Measurements from ENCODE around the gene SOX5.

DNA sequence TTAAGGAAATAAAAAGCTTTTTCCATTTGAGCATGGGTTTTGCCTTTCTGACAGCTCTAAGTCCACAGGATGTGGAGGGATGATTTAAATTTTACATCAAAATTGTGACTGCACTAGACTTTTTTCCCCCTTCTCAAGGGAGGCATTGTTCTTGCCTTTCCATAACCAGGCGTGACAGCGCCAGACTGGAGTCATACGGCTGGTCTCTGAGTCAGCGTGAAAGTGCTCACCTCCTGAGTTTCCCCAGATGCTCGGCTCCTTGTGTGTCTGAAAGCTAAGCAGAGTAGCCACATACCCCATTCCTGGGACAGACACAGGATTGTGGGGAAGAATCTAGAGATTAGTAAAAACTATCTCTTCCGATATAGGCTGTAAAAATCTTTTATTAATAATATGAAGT, 43.1 kb downstream of the SOX5 start:
- TF ChIP-seq, protein P1, sequence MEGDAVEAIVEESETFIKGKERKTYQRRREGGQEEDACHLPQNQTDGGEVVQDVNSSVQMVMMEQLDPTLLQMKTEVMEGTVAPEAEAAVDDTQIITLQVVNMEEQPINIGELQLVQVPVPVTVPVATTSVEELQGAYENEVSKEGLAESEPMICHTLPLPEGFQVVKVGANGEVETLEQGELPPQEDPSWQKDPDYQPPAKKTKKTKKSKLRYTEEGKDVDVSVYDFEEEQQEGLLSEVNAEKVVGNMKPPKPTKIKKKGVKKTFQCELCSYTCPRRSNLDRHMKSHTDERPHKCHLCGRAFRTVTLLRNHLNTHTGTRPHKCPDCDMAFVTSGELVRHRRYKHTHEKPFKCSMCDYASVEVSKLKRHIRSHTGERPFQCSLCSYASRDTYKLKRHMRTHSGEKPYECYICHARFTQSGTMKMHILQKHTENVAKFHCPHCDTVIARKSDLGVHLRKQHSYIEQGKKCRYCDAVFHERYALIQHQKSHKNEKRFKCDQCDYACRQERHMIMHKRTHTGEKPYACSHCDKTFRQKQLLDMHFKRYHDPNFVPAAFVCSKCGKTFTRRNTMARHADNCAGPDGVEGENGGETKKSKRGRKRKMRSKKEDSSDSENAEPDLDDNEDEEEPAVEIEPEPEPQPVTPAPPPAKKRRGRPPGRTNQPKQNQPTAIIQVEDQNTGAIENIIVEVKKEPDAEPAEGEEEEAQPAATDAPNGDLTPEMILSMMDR (conservative IDR thresholded peaks at IDR 0.05; ENCODE audit: low read length) = no peak
- no peak for TF ChIP-seq EZH2phosphoT487 (IDR thresholded peaks at IDR 0.05; ENCODE audit: borderline replicate concordance)
